Parathyroid adenoma (tissue), 2 donors: Measurements from ENCODE around the gene ZNF618.

Source experiments
- H2AFZ ChIP-seq: fragments of 300-600 bp; sonication (generic); one replicate; pipeline ENCODE4 v1.7.0; 2017; ENCODE audit warnings: antibody characterized with exemption, mild to moderate bottlenecking
- H3K27ac ChIP-seq: fragments of 300-600 bp; sonication (generic); one replicate; pipeline ENCODE4 v1.7.0; 2017
- H3K27me3 ChIP-seq: fragments of 300-600 bp; sonication (generic); one replicate; pipeline ENCODE4 v1.7.0; 2017; ENCODE audit warnings: low read length; ENCODE audit not compliant: control insufficient read depth, insufficient read depth
- H3K36me3 ChIP-seq: fragments of 300-600 bp; sonication (generic); one replicate; pipeline ENCODE4 v1.7.0; 2017; ENCODE audit warnings: low read length; ENCODE audit not compliant: control insufficient read depth, insufficient read depth
- H3K4me1 ChIP-seq: fragments of 300-600 bp; sonication (generic); one replicate; pipeline ENCODE4 v1.7.0; 2017; ENCODE audit warnings: control low read depth
- H3K4me2 ChIP-seq: fragments of 300-600 bp; sonication (generic); one replicate; pipeline ENCODE4 v1.7.0; 2017; ENCODE audit warnings: low read length
- H3K4me3 ChIP-seq: fragments of 300-600 bp; sonication (generic); one replicate; pipeline ENCODE4 v1.7.0; 2017; ENCODE audit warnings: low read depth, low read length
- H3K79me2 ChIP-seq: fragments of 300-600 bp; sonication (generic); one replicate; pipeline ENCODE4 v1.7.0; 2017; ENCODE audit warnings: control low read depth
- H3K9ac ChIP-seq: fragments of 300-600 bp; sonication (generic); one replicate; pipeline ENCODE4 v1.7.0; 2017; ENCODE audit warnings: mild to moderate bottlenecking
- H3K9me3 ChIP-seq: fragments of 300-600 bp; sonication (generic); one replicate; pipeline ENCODE4 v1.7.0; 2017; ENCODE audit warnings: low read length; ENCODE audit not compliant: control insufficient read depth
- TF ChIP-seq, protein P1 (sequence below): fragments of 300-600 bp; sonication (generic); IDR thresholded peaks from one replicate; pipeline ENCODE4 v1.7.0; 2017; ENCODE audit warnings: antibody characterized with exemption, mild to moderate bottlenecking
- donor health status: primary hyperparathyroidism.

The ZNF618 gene

DNA sequence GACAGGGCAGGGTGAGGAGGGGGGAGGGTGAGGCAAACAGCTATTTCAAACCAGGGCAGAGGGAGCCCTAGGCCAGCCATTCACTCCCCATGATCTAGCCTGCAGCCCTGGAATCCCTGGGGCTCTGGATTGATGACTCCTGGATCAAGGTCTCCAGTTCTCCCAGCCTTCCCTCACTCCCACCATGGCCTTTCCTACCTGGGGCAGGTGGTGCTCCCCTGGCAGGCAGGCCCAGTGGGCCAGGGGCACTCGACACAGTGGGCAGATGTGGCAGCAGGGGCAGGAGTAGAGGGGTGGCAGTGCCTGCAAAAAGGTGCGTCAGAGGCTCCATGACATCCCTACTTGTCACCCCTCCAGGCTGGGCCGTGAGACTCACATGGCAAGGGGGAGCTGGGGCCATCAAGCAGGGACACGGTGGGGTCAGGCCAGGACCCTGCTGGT, 216.9 kb downstream of the ZNF618 start:
- Histone ChIP-seq H3K9me3 (no peaks in the 10 kb centered on the region), H2AFZ (no peak overlapping the region), H3K4me1 (no peaks in the 10 kb centered on the region), H3K4me3 (no peak overlapping the region), H3K9ac (no peak overlapping the region), H3K79me2 (no peaks in the 10 kb centered on the region), H3K4me2 (no peak overlapping the region), H3K27ac (no peak overlapping the region), H3K27me3 (no peaks in the 10 kb centered on the region), H3K36me3 (no peaks in the 10 kb centered on the region)
- TF ChIP-seq, protein P1, sequence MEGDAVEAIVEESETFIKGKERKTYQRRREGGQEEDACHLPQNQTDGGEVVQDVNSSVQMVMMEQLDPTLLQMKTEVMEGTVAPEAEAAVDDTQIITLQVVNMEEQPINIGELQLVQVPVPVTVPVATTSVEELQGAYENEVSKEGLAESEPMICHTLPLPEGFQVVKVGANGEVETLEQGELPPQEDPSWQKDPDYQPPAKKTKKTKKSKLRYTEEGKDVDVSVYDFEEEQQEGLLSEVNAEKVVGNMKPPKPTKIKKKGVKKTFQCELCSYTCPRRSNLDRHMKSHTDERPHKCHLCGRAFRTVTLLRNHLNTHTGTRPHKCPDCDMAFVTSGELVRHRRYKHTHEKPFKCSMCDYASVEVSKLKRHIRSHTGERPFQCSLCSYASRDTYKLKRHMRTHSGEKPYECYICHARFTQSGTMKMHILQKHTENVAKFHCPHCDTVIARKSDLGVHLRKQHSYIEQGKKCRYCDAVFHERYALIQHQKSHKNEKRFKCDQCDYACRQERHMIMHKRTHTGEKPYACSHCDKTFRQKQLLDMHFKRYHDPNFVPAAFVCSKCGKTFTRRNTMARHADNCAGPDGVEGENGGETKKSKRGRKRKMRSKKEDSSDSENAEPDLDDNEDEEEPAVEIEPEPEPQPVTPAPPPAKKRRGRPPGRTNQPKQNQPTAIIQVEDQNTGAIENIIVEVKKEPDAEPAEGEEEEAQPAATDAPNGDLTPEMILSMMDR = no peak

DNA sequence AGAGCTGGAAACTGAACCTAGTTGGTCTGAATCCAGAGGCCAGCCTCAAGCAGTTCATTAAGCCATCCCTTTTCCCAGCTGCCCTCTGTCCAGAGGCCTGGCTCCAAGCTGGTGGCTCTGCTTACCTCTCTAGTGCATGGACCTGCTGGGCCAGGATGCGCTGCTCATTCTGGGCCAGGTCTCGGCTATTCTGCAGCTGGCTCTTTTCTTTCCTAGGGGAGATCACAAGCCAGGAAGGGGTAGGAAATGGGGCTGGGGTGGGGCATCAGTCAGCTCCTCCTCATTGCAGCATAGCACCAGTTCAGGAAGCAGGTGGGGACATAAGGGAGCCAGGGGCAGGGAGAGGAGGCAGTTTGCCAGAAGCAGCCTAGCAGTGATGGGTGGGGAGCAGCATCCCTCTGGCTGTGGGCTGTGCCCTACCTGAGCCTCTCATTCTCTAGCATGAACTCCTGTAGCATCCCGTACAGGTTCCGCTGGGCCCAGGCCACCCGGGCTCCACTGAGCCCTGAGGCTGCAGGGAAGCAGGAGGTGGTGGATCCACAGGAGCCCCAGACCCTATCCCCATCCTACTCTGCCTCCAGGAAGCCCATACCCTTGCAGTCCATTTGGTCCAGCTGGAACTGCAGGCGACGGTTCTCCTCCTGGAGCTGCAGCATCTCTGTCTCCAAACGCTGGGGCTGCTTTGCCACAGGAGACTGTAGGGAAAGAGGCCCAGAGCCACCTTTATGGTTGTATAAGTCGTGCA, 217.8 kb downstream of the ZNF618 start:
- H3K27ac ChIP-seq = no peak overlapping the region
- H2AFZ ChIP-seq = no peak overlapping the region
- TF ChIP-seq, protein P1 = no peak
- no peak overlapping the region for H3K9ac ChIP-seq
- no peaks in the 10 kb centered on the region for H3K36me3 ChIP-seq
- no peaks in the 10 kb centered on the region for H3K4me1 ChIP-seq
- H3K9me3 ChIP-seq = no peaks in the 10 kb centered on the region
- H3K4me2 ChIP-seq = no peak overlapping the region
- no peaks in the 10 kb centered on the region for H3K27me3 ChIP-seq
- H3K4me3 ChIP-seq = no peak overlapping the region
- no peaks in the 10 kb centered on the region for H3K79me2 ChIP-seq

DNA sequence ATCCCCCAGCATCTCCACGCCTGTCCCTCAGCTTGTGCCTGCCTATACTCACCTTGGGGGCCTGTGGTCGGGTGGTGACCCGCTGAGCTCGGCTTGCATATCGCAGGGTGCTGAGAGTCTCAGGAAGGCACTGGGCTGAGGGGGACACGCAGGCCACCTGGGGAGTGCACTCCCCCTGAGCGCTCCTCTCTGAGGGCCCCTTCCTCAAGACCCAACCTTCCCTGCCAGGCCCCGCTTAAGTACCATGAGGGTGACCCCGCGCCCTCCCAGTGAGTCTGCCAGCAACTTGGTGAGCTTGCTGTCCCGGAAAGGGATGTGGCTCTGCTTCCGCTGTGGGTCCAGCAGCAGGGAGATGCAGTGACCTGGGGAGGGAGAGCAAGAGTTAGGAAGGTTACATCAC, 218.9 kb downstream of the ZNF618 start:
- H3K36me3 ChIP-seq = no peaks in the 10 kb centered on the region
- no peak overlapping the region for H3K9ac ChIP-seq
- H3K4me3 ChIP-seq = no peak overlapping the region
- no peaks in the 10 kb centered on the region for H3K4me1 ChIP-seq
- no peak overlapping the region for H2AFZ ChIP-seq
- H3K79me2 ChIP-seq = no peaks in the 10 kb centered on the region
- TF ChIP-seq, protein P1 = no peak
- H3K4me2 ChIP-seq = no peak overlapping the region
- H3K27me3 ChIP-seq = no peaks in the 10 kb centered on the region
- H3K27ac ChIP-seq = no peak overlapping the region
- no peaks in the 10 kb centered on the region for H3K9me3 ChIP-seq

DNA sequence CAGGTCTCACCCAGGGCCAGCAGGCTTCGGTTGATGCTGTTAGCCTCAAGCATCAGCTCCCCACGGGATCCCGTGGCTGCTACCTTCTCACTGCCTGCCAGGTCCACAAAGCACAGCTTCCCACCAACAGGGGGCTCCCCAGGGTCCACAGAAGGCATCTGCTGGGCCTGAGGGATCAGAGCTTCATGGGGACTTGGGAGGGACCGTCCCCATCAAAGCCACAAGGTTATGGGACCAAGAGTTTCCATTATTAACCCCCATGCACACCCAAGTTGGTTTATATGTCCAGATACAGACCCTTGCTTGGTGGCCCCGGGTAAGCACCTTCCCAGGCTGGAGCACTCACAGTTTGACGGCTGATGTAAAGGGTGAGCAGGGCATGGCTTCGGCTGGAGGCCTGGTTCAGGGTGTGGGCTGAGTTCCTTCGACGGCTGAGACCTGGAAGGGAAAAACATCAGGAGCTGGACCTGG, 220.0 kb downstream of the ZNF618 start:
- H2AFZ ChIP-seq = no peak overlapping the region
- H3K79me2 ChIP-seq = no peaks in the 10 kb centered on the region
- no peak overlapping the region for H3K4me2 ChIP-seq
- no peaks in the 10 kb centered on the region for H3K27me3 ChIP-seq
- no peaks in the 10 kb centered on the region for H3K9me3 ChIP-seq
- H3K9ac ChIP-seq = no peak overlapping the region
- H3K27ac ChIP-seq = no peak overlapping the region
- H3K4me1 ChIP-seq = no peaks in the 10 kb centered on the region
- TF ChIP-seq, protein P1 = no peak
- no peak overlapping the region for H3K4me3 ChIP-seq
- no peaks in the 10 kb centered on the region for H3K36me3 ChIP-seq
